Mucosa of descending colon (tissue), 3 donors: ENCODE measurements around the gene RDM1. TPM values are rescaled to one million over a fixed set of nuclear protein-coding genes. Genes with fewer than 3 reads are reported as not detected.

Source experiments
- ATAC-seq: fragments of 200-7000 bp; cut with Tn5 transposase; one replicate; pipeline ENCODE4 v1.9.1; 2020; ENCODE audit warnings: mild to moderate bottlenecking, moderate library complexity
- DNase-seq, 3 donors: peaks; one replicate each; pipeline ENCODE4 v3.0.0-alpha.2; 2020
- H3K36me3 ChIP-seq: fragments of 200-600 bp; one replicate; pipeline ENCODE4 v1.8.0; 2021; ENCODE audit warnings: low read depth, mild to moderate bottlenecking
- H3K4me1 ChIP-seq: fragments of 200-600 bp; one replicate; pipeline ENCODE4 v1.8.0; 2021; ENCODE audit warnings: low read depth, mild to moderate bottlenecking
- H3K4me3 ChIP-seq: fragments of 200-600 bp; one replicate; pipeline ENCODE4 v1.8.0; 2021; ENCODE audit warnings: mild to moderate bottlenecking
- H3K9me3 ChIP-seq: fragments of 200-600 bp; one replicate; pipeline ENCODE4 v1.8.0; 2021; ENCODE audit warnings: mild to moderate bottlenecking
- intact Hi-C, 2 donors: fragments of 100-400 bp; cut with DNase I in 1 of 2; cut with micrococcal nuclease in 1 of 2; formaldehyde crosslinking; loops; one replicate each; pipeline versions ENCODE4 v1.11.0 to v1.11.1; 2022; cut with DNase I, micrococcal nuclease
- total RNA-seq, 3 donors: library from RNA; stranded (reverse); fragmentation: NEBNext Ultra II Directional in 2 of 3; extraction: Animal tissue kit (Norgen Biotek cat#: 25700) in 2 of 3; gene quantifications; one replicate each; pipeline versions ENCODE4 v1.2.1 to v1.2.4, GENCODE V29; 2021 to 2023
- TF ChIP-seq, protein P1 (sequence below): fragments of 200-600 bp; IDR thresholded peaks from one replicate; pipeline ENCODE4 v1.8.0; 2022; ENCODE audit warnings: antibody characterized with exemption, mild to moderate bottlenecking
- donor health status: DM: no; HTN: no; CAD: no; lungs with moderate emphysema.
- donor health status: DM: no; HTN: no; CAD: no.
- donor health status: DM: no; HTN: yes; CAD: no.

RDM1 gene
- total RNA-seq, 3 donors from 2014 or later: 1.3 to 3.1 TPM; not detected in 1

DNA sequence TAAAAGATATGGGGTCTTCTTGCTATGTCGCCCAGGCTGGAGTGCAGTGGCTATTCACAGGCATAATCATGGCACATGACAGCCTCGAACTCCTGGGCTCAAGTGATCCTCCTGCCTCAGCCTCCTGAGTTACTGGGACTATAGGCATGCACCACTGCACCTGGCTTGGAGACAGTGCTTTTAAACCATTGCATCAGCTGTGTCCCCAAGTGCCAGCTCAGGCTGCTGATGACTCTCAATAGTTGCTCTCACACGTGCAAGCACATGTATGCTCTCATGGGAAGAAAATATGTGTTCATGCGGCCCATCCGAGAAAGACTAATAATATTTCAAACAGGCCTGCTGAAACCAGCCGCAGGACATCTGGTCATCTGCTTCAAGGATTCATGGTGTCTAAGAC lies 42.0 kb upstream of the RDM1 start:
- Histone ChIP-seq H3K9me3 (no peaks in the 10 kb centered on the region), H3K4me1 (peaks cover 14% of the 10 kb centered on the region), H3K36me3 (no peaks in the 10 kb centered on the region), H3K4me3 (no peak overlapping the region)
- intact Hi-C loops: loop anchor here in 1 of 2 donors (10.0 kb wide), 2 partner anchors 102 to 172 kb away; no protein-coding TSS in a partner anchor
- DNase-seq (no peak), ATAC-seq (no peak)
- TF ChIP-seq, protein P1, sequence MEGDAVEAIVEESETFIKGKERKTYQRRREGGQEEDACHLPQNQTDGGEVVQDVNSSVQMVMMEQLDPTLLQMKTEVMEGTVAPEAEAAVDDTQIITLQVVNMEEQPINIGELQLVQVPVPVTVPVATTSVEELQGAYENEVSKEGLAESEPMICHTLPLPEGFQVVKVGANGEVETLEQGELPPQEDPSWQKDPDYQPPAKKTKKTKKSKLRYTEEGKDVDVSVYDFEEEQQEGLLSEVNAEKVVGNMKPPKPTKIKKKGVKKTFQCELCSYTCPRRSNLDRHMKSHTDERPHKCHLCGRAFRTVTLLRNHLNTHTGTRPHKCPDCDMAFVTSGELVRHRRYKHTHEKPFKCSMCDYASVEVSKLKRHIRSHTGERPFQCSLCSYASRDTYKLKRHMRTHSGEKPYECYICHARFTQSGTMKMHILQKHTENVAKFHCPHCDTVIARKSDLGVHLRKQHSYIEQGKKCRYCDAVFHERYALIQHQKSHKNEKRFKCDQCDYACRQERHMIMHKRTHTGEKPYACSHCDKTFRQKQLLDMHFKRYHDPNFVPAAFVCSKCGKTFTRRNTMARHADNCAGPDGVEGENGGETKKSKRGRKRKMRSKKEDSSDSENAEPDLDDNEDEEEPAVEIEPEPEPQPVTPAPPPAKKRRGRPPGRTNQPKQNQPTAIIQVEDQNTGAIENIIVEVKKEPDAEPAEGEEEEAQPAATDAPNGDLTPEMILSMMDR: no peak

DNA sequence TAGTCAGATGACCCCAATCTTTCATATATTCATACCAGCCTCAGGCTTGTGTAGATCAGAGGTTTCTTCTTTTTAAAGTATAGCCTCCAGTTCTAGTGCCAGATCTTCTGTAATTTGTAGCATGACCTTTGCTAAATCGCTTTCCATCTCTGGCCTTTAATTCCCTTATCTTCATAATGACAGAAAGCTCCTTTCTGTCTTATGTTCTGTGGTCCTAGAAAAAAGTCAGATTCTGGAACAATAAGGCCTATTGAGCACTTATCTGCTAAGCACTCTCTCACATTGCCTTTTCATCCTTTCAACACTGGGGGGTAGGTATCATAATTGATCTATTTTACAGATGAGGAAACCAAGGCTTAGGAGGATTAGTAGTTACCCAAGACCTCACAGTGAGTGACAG lies 41.5 kb upstream of the RDM1 start:
- Histone ChIP-seq H3K36me3 (no peaks in the 10 kb centered on the region), H3K4me1 (peaks cover 14% of the 10 kb centered on the region), H3K4me3 (no peak overlapping the region), H3K9me3 (no peaks in the 10 kb centered on the region)
- TF ChIP-seq, protein P1: no peak
- DNase-seq (no peak), ATAC-seq (no peak)
- intact Hi-C loops: loop anchor here in 1 of 2 donors (10.0 kb wide), 2 partner anchors 103 to 173 kb away; no protein-coding TSS in a partner anchor

DNA sequence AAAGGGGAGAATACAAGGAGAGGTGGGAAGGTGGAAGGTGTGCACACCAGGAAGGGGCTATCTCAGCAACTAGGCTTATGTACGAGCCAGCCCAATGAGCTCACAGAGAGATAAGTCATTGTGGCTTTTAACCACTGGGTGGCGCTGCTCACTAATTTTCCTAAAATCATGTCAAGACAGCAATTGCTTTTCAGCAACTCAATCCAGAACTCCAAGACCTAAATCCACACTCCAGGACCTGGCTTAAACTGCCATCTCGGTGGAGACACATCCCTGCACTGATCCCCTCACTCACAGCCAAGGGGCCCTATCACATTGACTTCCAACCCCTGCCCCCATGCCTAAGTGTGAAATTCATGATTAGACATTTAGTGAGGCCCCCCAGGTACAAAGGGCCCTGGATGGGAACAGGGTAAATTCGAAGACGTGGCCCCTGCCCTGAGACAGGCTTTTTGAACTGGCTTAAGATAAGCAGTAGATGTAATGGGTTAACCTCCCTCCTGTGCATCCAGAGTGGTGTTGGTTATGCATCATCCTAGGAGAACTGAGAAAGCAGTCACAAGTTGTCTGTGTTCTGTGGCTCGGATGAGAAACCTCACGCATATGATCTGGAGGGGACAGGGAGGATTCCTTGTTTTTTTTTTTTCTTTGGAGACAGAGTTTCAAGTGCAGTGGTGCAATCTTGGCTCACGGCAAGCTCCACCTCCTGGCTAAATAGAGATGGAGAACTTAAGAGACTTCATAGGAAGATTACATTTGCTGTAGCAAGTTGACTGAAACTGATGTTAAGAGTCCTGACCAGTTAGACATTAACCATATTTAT lies 39.2 kb upstream of the RDM1 start:
- Histone ChIP-seq H3K9me3 (no peaks in the 10 kb centered on the region), H3K36me3 (no peaks in the 10 kb centered on the region), H3K4me1 (peaks cover 12% of the 10 kb centered on the region), H3K4me3 (no peak overlapping the region)
- peak in 2 of 3 donors; percentile 59 to 93 for DNase-seq
- intact Hi-C loops: loop anchor here in 1 of 2 donors (10.0 kb wide), 2 partner anchors 105 to 175 kb away; no protein-coding TSS in a partner anchor
- peak; percentile 88 for ATAC-seq
- TF ChIP-seq, protein P1: peak; percentile 51

DNA sequence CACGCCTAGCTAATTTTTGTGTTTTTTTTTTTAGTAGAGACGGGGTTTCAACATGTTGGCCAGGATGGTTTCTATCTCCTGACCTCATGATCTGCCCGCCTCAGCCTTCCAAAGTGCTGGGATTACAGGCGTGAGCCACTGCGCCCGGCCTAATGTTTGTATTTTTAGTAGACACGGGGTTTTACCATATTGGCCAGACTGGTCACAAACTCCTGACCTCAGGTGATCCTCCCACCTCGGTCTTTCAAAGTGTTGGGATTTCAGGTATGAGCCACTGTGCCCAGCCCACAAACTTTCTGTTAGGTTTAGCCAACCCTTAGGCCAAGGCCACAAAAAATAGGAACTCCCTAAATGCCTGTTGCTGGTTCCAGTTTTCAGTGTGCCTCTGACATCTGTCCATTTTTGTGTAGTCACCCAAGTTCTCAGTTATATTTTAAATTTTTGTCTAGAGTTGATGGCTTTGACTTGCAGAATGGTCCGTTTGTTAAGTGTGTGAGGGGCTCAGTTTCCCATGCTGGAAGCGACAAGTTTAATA lies 38.0 kb upstream of the RDM1 start:
- no peaks in the 10 kb centered on the region for H3K36me3 ChIP-seq
- no peaks in the 10 kb centered on the region for H3K9me3 ChIP-seq
- TF ChIP-seq, protein P1: no peak
- H3K4me1 ChIP-seq: peaks cover 10% of the 10 kb centered on the region
- no peak overlapping the region for H3K4me3 ChIP-seq
- intact Hi-C loops: no loop called here
- ATAC-seq (no peak), DNase-seq (no peak)

DNA sequence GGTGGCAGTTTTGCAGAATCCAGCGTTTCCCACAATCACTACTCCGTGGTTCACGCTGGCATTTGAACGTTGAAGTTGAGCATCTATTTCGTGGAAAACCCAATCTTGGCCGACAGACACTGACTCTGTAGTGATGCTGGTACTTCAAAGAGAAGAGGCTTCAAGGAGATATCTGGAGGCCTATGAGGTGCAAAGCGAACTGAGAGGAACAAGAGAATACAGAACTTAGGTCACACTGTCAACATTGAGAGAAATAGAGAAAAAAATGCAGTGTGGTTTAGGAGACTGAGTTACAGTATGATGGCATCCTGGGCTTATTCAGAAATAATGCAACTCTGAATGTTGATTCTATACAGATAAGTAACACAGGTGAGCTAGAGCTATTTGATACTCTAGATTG lies 34.7 kb upstream of the RDM1 start:
- no peak for ATAC-seq
- TF ChIP-seq, protein P1: no peak
- DNase-seq: no peak
- H3K4me1 ChIP-seq: peaks cover 2% of the 10 kb centered on the region
- H3K36me3 ChIP-seq: no peaks in the 10 kb centered on the region
- H3K9me3 ChIP-seq: no peaks in the 10 kb centered on the region
- intact Hi-C loops: no loop called here
- H3K4me3 ChIP-seq: no peak overlapping the region
